ENCODE results near the gene SGK1.

DNA sequence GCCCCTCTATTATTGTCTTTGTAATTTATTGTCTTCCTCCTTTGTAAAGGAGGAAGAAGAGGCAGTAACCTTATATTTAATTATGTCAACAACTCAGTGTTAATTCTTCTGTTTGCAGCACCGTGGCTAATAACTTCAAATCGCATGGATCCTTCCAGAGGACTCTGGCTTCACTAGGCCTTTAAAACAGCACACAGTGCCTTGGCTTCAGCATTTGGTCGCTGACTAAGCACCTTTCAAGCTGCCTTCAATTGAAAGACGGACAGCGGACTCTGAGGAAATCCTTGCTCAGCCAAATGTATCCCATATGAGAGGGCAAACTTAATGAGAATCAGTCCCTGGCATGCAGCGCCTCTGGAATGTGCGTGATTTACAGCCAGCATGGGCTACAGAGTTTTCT is 64.2 kb downstream of the SGK1 start:
- TF ChIP-seq POLR2A (IDR thresholded peaks at IDR 0.05; ENCODE audit: low read depth, low read length) = no peak
- no peak for TF ChIP-seq POLR2AphosphoS5 (IDR thresholded peaks at IDR 0.05; ENCODE audit: low read depth, low read length)
- TF ChIP-seq TAF1 (IDR thresholded peaks at IDR 0.05; ENCODE audit: low read depth, low read length) = no peak
- no peak for TF ChIP-seq POU2F2 (IDR thresholded peaks at IDR 0.05; ENCODE audit: low read depth, low read length)
